ENCODE results near the gene MPRIP.

Gene MPRIP

GRCh38 chr17:17052462-17053221 is 10.4 kb downstream of the MPRIP start:
- no peak for DNase-seq

DNA sequence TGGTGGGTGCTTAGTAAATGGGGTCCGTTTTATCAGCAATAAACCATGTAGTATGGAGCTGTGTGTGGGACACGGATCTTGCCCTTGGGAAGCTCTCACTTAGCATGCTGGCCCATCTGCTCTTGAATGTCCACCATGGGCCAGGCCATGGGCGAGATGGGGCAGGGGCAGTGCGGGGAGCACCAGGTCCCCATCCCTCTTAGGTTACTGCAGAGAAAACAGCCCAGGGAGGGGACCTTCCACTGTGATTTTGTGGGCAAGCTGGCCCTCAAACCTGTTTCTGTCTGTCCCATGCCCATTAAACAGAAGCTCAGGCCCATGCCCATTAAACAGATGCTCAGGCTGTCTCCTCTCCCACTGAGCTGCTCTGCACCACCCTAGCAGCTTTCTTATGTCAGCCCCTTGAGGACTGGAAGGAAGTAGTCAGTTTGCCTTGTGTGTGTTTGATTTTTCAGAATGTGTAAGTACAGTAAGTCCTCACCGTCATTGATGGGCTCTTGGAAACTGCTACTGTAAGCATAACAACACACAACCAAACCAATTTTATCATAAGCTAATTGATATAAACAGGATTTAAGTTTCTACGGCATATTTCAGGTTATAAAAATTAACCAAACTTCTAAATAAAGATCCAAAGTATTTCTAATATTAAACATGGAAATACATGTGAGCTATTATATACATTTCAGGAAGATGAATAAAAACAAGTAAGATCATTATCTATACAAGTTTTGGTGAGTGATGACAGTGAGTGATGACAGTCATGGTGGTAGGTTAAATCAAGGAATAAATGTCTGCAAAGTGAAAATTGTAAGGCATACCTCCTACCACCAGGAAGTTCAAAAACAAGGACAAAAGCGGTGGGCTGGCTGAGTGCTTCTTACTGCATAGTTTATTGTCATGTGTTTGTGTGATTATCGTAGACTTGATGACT is 11.5 kb downstream of the MPRIP start:
- DNase-seq, result no peak

DNA sequence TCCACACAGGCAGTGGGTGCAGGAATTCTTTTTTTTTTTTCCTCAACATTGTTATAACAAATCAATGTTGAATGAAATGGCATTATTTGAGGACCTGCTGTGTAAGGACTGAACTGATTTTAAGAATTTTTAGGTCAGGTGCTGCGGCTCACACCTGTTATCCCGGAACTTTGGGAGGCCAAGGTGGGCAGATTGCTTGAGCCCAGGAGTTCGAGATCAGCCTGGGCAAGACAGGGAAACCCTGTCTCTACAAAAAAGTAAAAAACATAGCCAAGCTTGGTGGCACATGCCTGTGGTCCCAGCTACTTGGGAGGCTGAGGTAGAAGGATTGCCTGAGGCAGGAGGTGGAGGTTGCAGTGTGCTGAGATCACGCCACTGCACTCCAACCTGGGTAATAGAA is 12.4 kb downstream of the MPRIP start:
- DNase-seq, result no peak

GRCh38 chr17:17055286-17056155 is 13.3 kb downstream of the MPRIP start:
- no peak for DNase-seq

GRCh38 chr17:17056156-17056539 is 13.9 kb downstream of the MPRIP start:
- DNase-seq, result no peak

DNA sequence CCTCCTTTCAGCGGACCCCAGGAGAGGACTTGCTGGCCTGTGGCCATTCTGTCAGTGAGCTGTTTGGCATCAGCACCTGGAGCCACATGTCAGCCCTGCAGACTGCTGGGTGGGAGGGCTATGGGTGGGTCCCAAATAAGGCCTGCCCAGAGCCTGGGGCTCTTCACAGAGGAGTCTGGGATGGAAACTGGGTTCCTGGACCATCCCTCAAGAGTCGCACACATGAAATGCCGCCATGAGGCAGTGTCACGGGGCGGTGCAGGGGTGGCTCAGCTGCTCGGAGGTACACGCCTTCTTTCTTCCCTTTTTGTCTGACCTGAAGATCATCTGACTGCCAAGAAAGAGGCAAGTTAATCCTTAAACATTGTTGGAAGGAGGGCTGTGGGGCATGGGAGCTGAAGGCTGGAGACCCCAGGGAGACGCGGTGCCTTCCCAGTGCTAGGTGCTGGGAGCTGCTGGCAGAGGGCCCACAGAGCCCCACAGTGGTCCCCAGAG is 14.8 kb downstream of the MPRIP start:
- DNase-seq, result no peak

- no peak for DNase-seq
Observed at GRCh38 chr17:17058304-17058703, 16.0 kb downstream of the MPRIP start.

GRCh38 chr17:17059301-17059890 is 17.1 kb downstream of the MPRIP start:
- no peak for DNase-seq

GRCh38 chr17:17060001-17060922 is 18.0 kb downstream of the MPRIP start:
- DNase-seq, result no peak

GRCh38 chr17:17060930-17061329 is 18.7 kb downstream of the MPRIP start:
- no peak for DNase-seq

DNA sequence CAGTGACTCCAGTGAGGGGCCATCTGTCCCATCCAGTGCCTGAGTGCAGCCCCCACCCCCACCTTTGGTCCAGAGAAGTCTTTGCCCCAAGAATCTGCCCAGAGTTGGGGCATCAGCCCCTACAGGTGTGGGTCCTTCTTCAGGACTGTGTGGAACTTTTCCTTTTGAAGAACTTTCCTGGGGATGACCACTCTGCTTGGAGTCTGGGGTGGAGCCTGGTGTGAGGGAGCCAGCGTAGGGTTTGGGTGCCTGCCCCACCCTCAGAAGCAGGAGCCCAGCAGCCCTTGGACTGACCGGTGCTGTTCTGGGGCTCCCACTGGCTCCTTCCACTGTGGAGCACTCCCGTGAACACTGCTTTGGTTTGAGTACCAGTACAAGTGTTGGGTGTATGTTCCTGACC is 19.3 kb downstream of the MPRIP start:
- DNase-seq, result no peak

DNA sequence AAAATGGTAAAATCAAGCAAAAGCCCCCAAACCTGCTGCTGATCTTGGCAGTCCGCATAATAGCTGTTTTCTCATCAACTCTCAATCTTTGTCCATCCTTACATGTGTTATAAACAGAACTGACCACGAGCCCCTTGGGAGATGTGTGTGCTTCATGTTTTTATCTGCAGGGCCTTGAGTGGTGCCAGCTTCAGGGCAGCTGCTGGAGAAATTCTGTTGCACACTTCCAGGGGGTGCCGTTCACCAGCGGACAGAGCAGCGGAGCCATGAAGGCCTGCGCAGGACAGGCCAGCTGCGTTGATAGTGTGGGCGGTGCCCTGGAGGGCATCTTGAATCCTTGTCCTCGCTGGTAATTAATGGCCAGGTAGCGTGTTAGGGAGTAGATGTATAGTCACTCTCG is 20.1 kb downstream of the MPRIP start:
- no peak for DNase-seq

GRCh38 chr17:17062866-17063265 is 20.6 kb downstream of the MPRIP start:
- DNase-seq, result no peak

- no peak for DNase-seq
Observed at GRCh38 chr17:17063546-17064122, 21.4 kb downstream of the MPRIP start.

- no peak for DNase-seq
Observed at GRCh38 chr17:17064322-17064721, 22.1 kb downstream of the MPRIP start.

- no peak for DNase-seq
Observed at GRCh38 chr17:17066021-17066420, 23.8 kb downstream of the MPRIP start.

GRCh38 chr17:17067257-17067656 is 25.0 kb downstream of the MPRIP start:
- DNase-seq, result no peak

DNA sequence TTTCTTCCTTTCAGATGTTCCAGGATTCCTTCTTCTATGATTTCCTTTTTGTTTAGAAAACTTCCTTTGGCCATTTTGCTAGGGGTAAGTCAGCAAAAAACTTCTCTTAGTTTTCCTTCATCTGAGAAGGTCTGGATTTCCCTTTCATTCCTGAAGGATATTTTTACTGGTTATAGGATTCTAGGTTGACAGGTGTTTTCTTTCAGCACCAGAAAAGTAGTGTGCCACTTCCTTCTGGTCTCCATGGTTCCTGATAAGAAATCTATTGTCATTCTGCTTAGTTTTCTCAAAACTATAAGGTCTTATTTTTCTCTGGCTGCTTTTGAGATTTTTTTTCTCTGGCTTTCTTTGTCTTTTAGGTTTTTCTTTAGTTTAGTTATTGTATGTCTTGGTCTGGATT is 27.6 kb downstream of the MPRIP start:
- no peak for DNase-seq

GRCh38 chr17:17070931-17071330 is 28.7 kb downstream of the MPRIP start:
- DNase-seq, result no peak

DNA sequence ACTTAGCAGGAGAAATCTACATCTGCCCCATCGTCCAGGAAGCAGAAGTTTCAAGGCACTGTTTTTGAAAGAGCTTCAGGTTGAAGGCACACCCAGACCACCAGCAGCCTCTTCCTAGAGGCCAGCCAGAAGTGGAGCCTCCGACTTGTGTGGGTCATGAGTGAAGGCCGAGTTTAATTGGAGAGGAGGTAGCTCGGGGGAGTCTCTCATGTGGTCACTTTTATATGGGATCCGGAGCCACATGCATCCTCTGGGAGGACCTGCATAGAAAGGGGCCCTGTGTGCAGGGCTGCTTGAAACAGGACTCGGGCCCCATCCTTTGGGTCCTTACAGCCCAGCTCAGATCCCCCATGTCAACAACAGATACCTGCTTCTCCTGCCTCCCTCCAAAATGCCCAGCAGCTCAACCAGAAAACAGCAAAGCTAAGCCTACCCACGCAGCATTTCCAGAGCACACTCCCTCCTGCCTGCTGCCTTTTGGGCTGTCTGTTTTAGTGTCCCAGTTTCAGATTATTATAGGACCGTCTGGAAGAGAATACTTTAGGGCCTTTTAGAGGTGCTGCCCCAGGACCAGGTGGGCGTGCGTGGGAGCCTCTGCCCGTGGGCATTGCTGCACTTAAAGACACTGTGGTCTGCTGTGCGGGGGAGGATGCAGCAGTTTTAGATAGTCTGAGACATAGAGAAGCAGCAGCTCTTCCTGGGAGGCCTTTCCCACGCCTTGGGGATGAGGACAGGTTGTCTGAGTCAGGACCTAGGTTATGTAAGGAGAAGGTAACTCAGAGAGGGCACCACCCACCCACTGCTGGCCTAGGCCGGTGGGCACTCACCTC is 29.5 kb downstream of the MPRIP start:
- no peak for DNase-seq

Measured in activated CD4-positive, alpha-beta T cell treated with anti-CD3 and anti-CD28 coated beads, Interleukin-2, amount 50 U/mL, for 48 hours (primary cell).